OCI-LY3 (cell line): ENCODE results near the gene CRTAC1.

Source experiments
- H2AFZ ChIP-seq: fragments of 200-600, 300-600 bp; shearing (Covaris generic); 2 replicates; pipeline ENCODE4 v1.6.0; 2014; ENCODE audit warnings: antibody characterized with exemption, low read depth, low read length
- H3K27ac ChIP-seq: fragments of 200-600, 300-600 bp; sonication (generic); 2 replicates; pipeline ENCODE4 v1.5.1; 2014; ENCODE audit warnings: mild to moderate bottlenecking, low read length, moderate library complexity, mixed read lengths
- H3K27me3 ChIP-seq: fragments of 200-600, 300-600 bp; sonication (generic); 2 replicates; pipeline ENCODE4 v1.6.1; 2014; ENCODE audit warnings: low read depth, low read length, mixed read lengths
- H3K36me3 ChIP-seq: fragments of 200-600, 300-600 bp; sonication (generic); replicated peaks from 2 replicates; pipeline ENCODE3; 2014; ENCODE audit warnings: low read depth, low read length, mixed read lengths
- H3K4me1 ChIP-seq: fragments of 300-600, 200-600 bp; sonication (generic); 2 replicates; pipeline ENCODE4 v1.6.1; 2014; ENCODE audit warnings: low read length, mixed read lengths
- H3K4me2 ChIP-seq: fragments of 200-600, 300-600 bp; sonication (generic); 2 replicates; pipeline ENCODE4 v1.6.1; 2014; ENCODE audit warnings: low read length, mixed read lengths
- H3K4me3 ChIP-seq: fragments of 300-600, 200-600 bp; sonication (generic); 2 replicates; pipeline ENCODE4 v1.5.1; 2014; ENCODE audit warnings: antibody characterized with exemption, mild to moderate bottlenecking, low read length, moderate library complexity
- H3K79me2 ChIP-seq: fragments of 300-600, 200-600 bp; shearing (Covaris generic); 2 replicates; pipeline ENCODE4 v1.6.1; 2014; ENCODE audit warnings: mild to moderate bottlenecking, low read length, mixed read lengths
- H3K9ac ChIP-seq: fragments of 300-600, 200-600 bp; shearing (Covaris generic); 2 replicates; pipeline ENCODE4 v1.6.0; 2014; ENCODE audit warnings: mild to moderate bottlenecking, low read length, moderate library complexity
- H3K9me3 ChIP-seq: fragments of 200-600, 300-600 bp; shearing (Covaris generic); 2 replicates; pipeline ENCODE4 v1.6.1; 2014; ENCODE audit warnings: low read length, mixed read lengths; ENCODE audit not compliant: insufficient read depth
- H4K20me1 ChIP-seq: fragments of 200-600, 300-600 bp; sonication (generic); 2 replicates; pipeline ENCODE4 v1.6.1; 2016; ENCODE audit warnings: low read length, mixed read lengths; ENCODE audit not compliant: insufficient read depth
- CTCF ChIP-seq: fragments of 200-600, 300-600 bp; sonication (generic); IDR thresholded peaks from 2 replicates; pipeline ENCODE4 v1.5.1; 2014; ENCODE audit warnings: antibody characterized with exemption, low read length, low read depth
- EZH2phosphoT487 ChIP-seq: fragments of 200-600 bp; shearing (Covaris generic); IDR thresholded peaks from 2 replicates; pipeline ENCODE4 v1.6.1; 2018; ENCODE audit warnings: antibody characterized with exemption, mixed run types, low read depth

Gene CRTAC1

GRCh38 chr10:98060079-98060478, 29.7 kb upstream of the CRTAC1 start:
- Histone ChIP-seq H4K20me1 (no peaks in the 10 kb centered on the region), H2AFZ (no peak overlapping the region), H3K9me3 (no peaks in the 10 kb centered on the region), H3K4me2 (no peak overlapping the region), H3K27me3 (no peaks in the 10 kb centered on the region), H3K9ac (no peak overlapping the region), H3K27ac (no peak overlapping the region), H3K79me2 (no peaks in the 10 kb centered on the region), H3K4me1 (no peaks in the 10 kb centered on the region), H3K4me3 (no peak overlapping the region), H3K36me3 (no peaks in the 10 kb centered on the region)
- TF ChIP-seq EZH2phosphoT487 (no peak), CTCF (no peak)

- Histone ChIP-seq H3K4me3 (no peak overlapping the region), H2AFZ (no peak overlapping the region), H3K4me1 (no peaks in the 10 kb centered on the region), H3K9ac (no peak overlapping the region), H4K20me1 (no peaks in the 10 kb centered on the region), H3K9me3 (no peaks in the 10 kb centered on the region), H3K36me3 (no peaks in the 10 kb centered on the region), H3K4me2 (no peak overlapping the region), H3K27ac (no peak overlapping the region), H3K27me3 (no peaks in the 10 kb centered on the region), H3K79me2 (no peaks in the 10 kb centered on the region)
- no peak for TF ChIP-seq EZH2phosphoT487
- TF ChIP-seq CTCF: no peak
Measured at GRCh38 chr10:98058295-98058694, 27.9 kb upstream of the CRTAC1 start.

GRCh38 chr10:98055841-98056516, 25.6 kb upstream of the CRTAC1 start:
- TF ChIP-seq CTCF (no peak), EZH2phosphoT487 (no peak)
- Histone ChIP-seq H3K27ac (no peak overlapping the region), H3K27me3 (no peaks in the 10 kb centered on the region; the same call in 1 of the 2 replicates)

GRCh38 chr10:98047009-98047741, 16.8 kb upstream of the CRTAC1 start:
- no peak for TF ChIP-seq CTCF
- no peak for TF ChIP-seq EZH2phosphoT487
- Histone ChIP-seq H3K36me3 (no peaks in the 10 kb centered on the region), H4K20me1 (no peaks in the 10 kb centered on the region), H3K79me2 (no peaks in the 10 kb centered on the region), H3K27ac (no peak overlapping the region), H3K4me2 (no peak overlapping the region), H3K9me3 (no peaks in the 10 kb centered on the region), H2AFZ (no peak overlapping the region), H3K9ac (no peak overlapping the region), H3K4me3 (no peak overlapping the region), H3K4me1 (no peaks in the 10 kb centered on the region), H3K27me3 (no peaks in the 10 kb centered on the region)

More at GRCh38 chr10:98055841-98056516, 25.6 kb upstream of the CRTAC1 start:
- no peaks in the 10 kb centered on the region for H4K20me1 ChIP-seq
- no peak overlapping the region for H2AFZ ChIP-seq
- no peak overlapping the region for H3K4me3 ChIP-seq
- H3K9me3 ChIP-seq: no peaks in the 10 kb centered on the region
- no peak overlapping the region for H3K9ac ChIP-seq
- H3K4me1 ChIP-seq: no peaks in the 10 kb centered on the region
- no peaks in the 10 kb centered on the region for H3K36me3 ChIP-seq
- H3K79me2 ChIP-seq: no peaks in the 10 kb centered on the region
- no peak overlapping the region for H3K4me2 ChIP-seq
